GM12878 (cell line): ENCODE data around the gene CNNM3. TPM values are rescaled to one million over a fixed set of nuclear protein-coding genes. Genes with fewer than 3 reads are reported as not detected.
A peak's percentile ranks its signal among the peaks of the same experiment; 100 is the strongest.

Experiments
- ATAC-seq: fragments of 200-7000 bp; cut with Tn5 transposase; 3 replicates; pipeline ENCODE4 v1.9.1; 2020; ENCODE audit warnings: mild to moderate bottlenecking, moderate library complexity
- BruUV-seq: library from RNA; stranded (reverse); fragments of 400-500 nt; replicated peaks from 2 replicates; lab custom pipeline; 2021; lab: Mats Ljungman, UMichigan
- CTCF ChIA-PET: fragments of 300-600 bp; sonication (Branson Sonifier 250); formaldehyde crosslinking; extraction: SDS; loops from one replicate; lab custom pipeline; 2021; ENCODE audit warnings: inconsistent platforms; lab: Yijun Ruan, JAX
- POLR2A ChIA-PET: fragments of 350-600 bp; formaldehyde crosslinking; extraction: SDS; loops from one replicate; lab custom pipeline; 2021; ENCODE audit warnings: inconsistent platforms; lab: Charles Lee
- RAD21 ChIA-PET: fragments of 300-600 bp; sonication (Branson Sonifier 250); formaldehyde crosslinking; loops from one replicate; lab custom pipeline; 2023; ENCODE audit warnings: antibody characterized with exemption; ENCODE audit not compliant: unreplicated experiment; lab: Charles Lee
- SMC1A ChIA-PET: fragments of 300-600 bp; sonication (Branson Sonifier 250); formaldehyde crosslinking; loops from one replicate; lab custom pipeline; 2023; ENCODE audit not compliant: unreplicated experiment, uncharacterized antibody; lab: Charles Lee
- DNase-seq: peaks from one replicate; pipeline ENCODE4 v3.0.0-alpha.2; 2011; ENCODE audit warnings: low read depth, low spot score
- FAIRE-seq: peaks from 3 replicates; lab custom pipeline; 2011; peaks lifted over from hg19 to GRCh38; lab: Jason Lieb, UNC
- H2AFZ ChIP-seq: 2 replicates; pipeline ENCODE4 v1.6.0; 2011; ENCODE audit warnings: low read depth, low read length, control low read depth; ENCODE audit not compliant: control insufficient read depth
- H3K27ac ChIP-seq: 2 replicates; pipeline ENCODE4 v1.5.1; 2011; ENCODE audit warnings: control low read depth; ENCODE audit not compliant: control insufficient read depth, insufficient read depth
- H3K27me3 ChIP-seq, 2 experiments: replicated peaks in 1 of 2; 2 replicates each; pipeline versions ENCODE4 v1.6.0 to v1.6.1; 2011; ENCODE audit warnings: low read length in 1 of 2; ENCODE audit not compliant: control insufficient read depth in 2 of 2, insufficient read depth in 2 of 2
- H3K36me3 ChIP-seq, 2 experiments: 2 replicates each; pipeline ENCODE4 v1.5.1; 2011; ENCODE audit warnings: low read length in 1 of 2; ENCODE audit not compliant: control insufficient read depth in 2 of 2, insufficient read depth in 2 of 2
- H3K4me1 ChIP-seq: 2 replicates; pipeline ENCODE4 v1.6.1; 2011; ENCODE audit warnings: mild to moderate bottlenecking, low read length, moderate library complexity, mixed read lengths; ENCODE audit not compliant: control insufficient read depth, insufficient read depth
- H3K4me2 ChIP-seq: 2 replicates; pipeline ENCODE4 v1.6.0; 2011; ENCODE audit warnings: control low read depth; ENCODE audit not compliant: control insufficient read depth, insufficient read depth
- H3K4me3 ChIP-seq: fragments of 200-600 bp; sonication (generic); 2 replicates; pipeline ENCODE4 v1.5.1; 2016
- H3K79me2 ChIP-seq: 2 replicates; pipeline ENCODE4 v1.6.0; 2011; ENCODE audit warnings: low read length; ENCODE audit not compliant: control insufficient read depth, insufficient read depth
- H3K9ac ChIP-seq: 2 replicates; pipeline ENCODE4 v1.8.0; 2011; ENCODE audit warnings: low read length, control low read depth, mixed read lengths; ENCODE audit not compliant: control insufficient read depth, insufficient read depth
- H3K9me3 ChIP-seq: replicated peaks from 3 replicates; pipeline ENCODE4 v1.5.1; 2011; ENCODE audit warnings: mild to moderate bottlenecking, low read length; ENCODE audit not compliant: control insufficient read depth, insufficient read depth
- H4K20me1 ChIP-seq: 2 replicates; pipeline ENCODE4 v1.6.0; 2011; ENCODE audit not compliant: control insufficient read depth, insufficient read depth
- ELK1 ChIP-seq: IDR thresholded peaks from 2 replicates; pipeline ENCODE4 v1.6.1; 2012; ENCODE audit warnings: low read depth, low read length, improper control_type of control experiment
- ESRRA ChIP-seq: IDR thresholded peaks from 2 replicates; pipeline ENCODE4 v1.6.1; 2012; ENCODE audit warnings: mild to moderate bottlenecking, low read length, improper control_type of control experiment
- HDGF ChIP-seq: fragments of 450-650 bp; IDR thresholded peaks from 2 replicates; pipeline ENCODE4 v1.6.1; 2016; ENCODE audit warnings: antibody characterized with exemption
- HSF1 ChIP-seq: fragments of 150-350 bp; IDR thresholded peaks from 2 replicates; pipeline ENCODE4 v1.6.1; 2014; ENCODE audit warnings: mild to moderate bottlenecking, low read depth, low read length
- SIN3A ChIP-seq: IDR thresholded peaks from 2 replicates; pipeline ENCODE4 v1.6.1; 2012; ENCODE audit warnings: low read depth, low read length, improper control_type of control experiment
- WGBS: methylation state at CpG from one replicate; pipeline ENCODE4 v1.1.6; 2016; ENCODE audit warnings: low lambda C conversion rate; ENCODE audit not compliant: insufficient replicate concordance, insufficient coverage; ENCODE audit errors: missing lambda C conversion rate; 5-methylcytosine and 5-hydroxymethylcytosine counted together
- in situ Hi-C: fragments of 300-500 bp; cut with MboI; formaldehyde crosslinking; loops from 9 replicates; pipeline ENCODE4 v1.14.3; 2018; ENCODE audit warnings: mixed read lengths
- intact Hi-C: fragments of 100-400 bp; cut with micrococcal nuclease; formaldehyde crosslinking; loops from one replicate; pipeline ENCODE4 v1.14.2; 2022; ENCODE audit not compliant: unreplicated experiment
- polyA plus RNA-seq, 11 experiments: library from polyadenylated mRNA; depleted of rRNA in 4 of 11; unstranded in 6 of 11; stranded (reverse) in 5 of 11; fragments of >200 nt; fragmentation: Nextera tagmentation in 4 of 11; fragmentation: Illumina TruSeq in 1 of 11; extraction: Ambion mirVana in 4 of 11; extraction: Trizol in 1 of 11; gene quantifications; 1 replicate in 1 of 11; 2 replicates in 10 of 11; pipeline versions ENCODE4 v1.2.1 to v1.2.3, GENCODE V29; 2011 to 2016; ENCODE audit warnings: inconsistent platforms in 2 of 11, missing spikeins in 2 of 11, low read depth in 1 of 11
- total RNA-seq, 4 experiments: library from RNA; depleted of rRNA in 3 of 4; stranded (reverse); fragments of >200 nt in 3 of 4; fragmentation: Illumina TruSeq in 1 of 4; extraction: Trizol in 1 of 4; gene quantifications; 2 replicates each; pipeline versions ENCODE4 v1.2.1 to v1.2.3, GENCODE V29; 2013 to 2021
- TF ChIP-seq, protein P1 (sequence below): fragments of 450-650 bp; IDR thresholded peaks from 2 replicates; pipeline ENCODE4 v1.6.1; 2016; ENCODE audit warnings: mild to moderate bottlenecking

Gene CNNM3
- total and polyA plus RNA-seq, 10 of the 15 experiments (the other 5 are each of a cell fraction or from before 2014, with no cell fraction given) = 0.72 to 14.3 (median 4.0) TPM

DNA sequence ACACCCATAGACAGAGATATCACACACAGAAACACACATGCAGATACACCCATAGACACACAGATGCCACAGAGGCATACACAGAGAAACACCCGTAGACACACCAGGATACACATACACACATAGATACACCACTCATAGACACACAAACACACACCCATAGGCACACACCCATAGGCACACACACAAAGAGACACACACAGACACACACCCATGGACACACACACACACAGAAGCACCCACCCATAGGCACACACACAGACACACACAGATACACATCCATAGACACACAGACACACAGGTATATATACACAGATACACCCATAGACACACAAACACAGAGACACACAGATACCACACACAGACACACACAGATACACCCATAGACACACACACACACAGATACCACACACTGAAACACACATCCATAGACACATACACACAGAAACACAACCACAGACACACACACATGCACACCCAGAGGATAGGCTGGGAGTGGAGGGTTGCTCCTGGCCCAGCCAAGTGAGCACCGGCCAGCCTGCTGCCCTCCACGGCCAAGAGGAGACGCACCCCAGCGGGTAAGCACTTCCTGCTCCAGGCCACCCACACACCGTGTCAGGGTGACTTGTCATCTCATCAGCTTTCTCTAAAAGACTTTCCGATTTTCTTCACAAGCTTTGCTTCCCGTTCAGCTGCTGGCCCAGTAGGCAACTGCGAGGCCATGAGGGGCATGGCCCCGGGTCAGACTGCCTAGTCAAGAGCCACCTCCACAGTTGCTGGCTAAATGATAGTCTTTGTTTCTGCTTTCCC lies 14.1 kb upstream of the CNNM3 start (continued):
- TF ChIP-seq HSF1 (no peak), HDGF (peak; percentile 97), SIN3A (no peak)

- 98% methylated on average over 7 of the region's 7 CpGs for WGBS
- no peaks in the 10 kb centered on the region for H3K27me3 ChIP-seq
- no peaks in the 10 kb centered on the region for H3K79me2 ChIP-seq
- ATAC-seq (no peak), DNase-seq (no peak), FAIRE-seq (no peak)
- peaks cover 15 to 22% of the 10 kb centered on the region in 2 experiments for H3K36me3 ChIP-seq
- TF ChIP-seq ELK1 = no peak
- TF ChIP-seq, protein P1, sequence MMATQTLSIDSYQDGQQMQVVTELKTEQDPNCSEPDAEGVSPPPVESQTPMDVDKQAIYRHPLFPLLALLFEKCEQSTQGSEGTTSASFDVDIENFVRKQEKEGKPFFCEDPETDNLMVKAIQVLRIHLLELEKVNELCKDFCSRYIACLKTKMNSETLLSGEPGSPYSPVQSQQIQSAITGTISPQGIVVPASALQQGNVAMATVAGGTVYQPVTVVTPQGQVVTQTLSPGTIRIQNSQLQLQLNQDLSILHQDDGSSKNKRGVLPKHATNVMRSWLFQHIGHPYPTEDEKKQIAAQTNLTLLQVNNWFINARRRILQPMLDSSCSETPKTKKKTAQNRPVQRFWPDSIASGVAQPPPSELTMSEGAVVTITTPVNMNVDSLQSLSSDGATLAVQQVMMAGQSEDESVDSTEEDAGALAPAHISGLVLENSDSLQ = no peak
- TF ChIP-seq ESRRA = no peak
- peaks cover 22% of the 10 kb centered on the region for H3K4me1 ChIP-seq
- H3K4me3 ChIP-seq = no peak overlapping the region
- peak overlapping the region; percentile 37; the same call in 1 of the 2 replicates for H3K27ac ChIP-seq
- ChIA-PET SMC1A (interaction anchor here (0.8 to 2.2 kb wide), 3 partner anchors 40 to 198 kb away, joined by 3 to 7 read pairs (median 3); no protein-coding TSS in a partner anchor), CTCF (interaction anchor here (0.8 to 2.6 kb wide), 6 partner anchors 10 to 209 kb away, joined by 3 to 12 read pairs (median 6); no protein-coding TSS in a partner anchor), RAD21 (interaction anchor here (0.6 to 2.0 kb wide), 4 partner anchors 12 to 245 kb away, joined by 3 to 6 read pairs (median 4); no protein-coding TSS in a partner anchor), POLR2A (interaction anchor here (1.0 kb wide), 1 partner anchor 29 kb away, joined by 3 read pairs; no protein-coding TSS in a partner anchor)
- in situ Hi-C loops (no loop called here), intact Hi-C loops (loop anchor here (5.0 kb wide), 1 partner anchor 165 kb away; the partner anchor contains the start of gene KANSL3)
- BruUV-seq = no TSS peak
- no peak overlapping the region for H2AFZ ChIP-seq
- H3K9me3 ChIP-seq = no peaks in the 10 kb centered on the region
- H3K4me2 ChIP-seq = no peak overlapping the region
- no peak overlapping the region for H3K9ac ChIP-seq
- H4K20me1 ChIP-seq = no peaks in the 10 kb centered on the region
Observed at GRCh38 chr2:96802721-96803120, 13.3 kb upstream of the CNNM3 start.
